ENCODE data around the gene PKP4.

The PKP4 gene

DNA sequence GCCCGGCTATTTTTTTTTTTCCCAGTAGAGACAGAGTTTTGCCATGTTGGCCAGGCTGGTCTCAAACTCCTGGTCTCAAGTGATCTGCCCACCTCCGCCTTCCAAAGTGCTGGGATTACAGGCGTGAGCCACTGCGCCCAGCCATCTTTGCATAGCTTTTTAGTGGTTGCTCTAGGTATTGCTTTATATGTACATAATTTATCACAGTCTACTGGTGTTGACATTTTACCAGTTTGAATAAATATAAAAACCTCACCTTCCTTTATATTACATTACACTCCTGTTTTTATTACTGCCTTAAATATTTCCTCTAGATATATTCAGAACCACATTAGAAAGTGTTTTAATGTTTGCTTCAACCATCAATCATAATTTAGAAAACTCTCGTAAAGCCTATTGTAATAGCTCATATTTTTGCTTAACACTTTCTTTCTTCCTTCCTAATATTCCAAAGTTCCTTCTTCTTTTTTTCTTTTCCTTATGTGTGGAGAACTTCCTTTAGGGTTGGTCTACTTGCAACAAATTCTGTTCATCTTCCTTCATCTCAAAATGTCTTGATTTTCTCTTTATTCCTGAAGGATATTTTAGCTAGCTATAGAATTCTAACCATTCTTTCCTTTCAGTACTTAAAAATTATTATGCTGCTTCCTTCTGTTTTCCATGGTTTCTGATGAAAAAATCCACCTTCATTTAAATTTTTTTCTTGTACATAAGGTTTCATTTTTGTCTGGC, 256.2 kb downstream of the PKP4 start:
- ChIA-PET CTCF (interaction anchor here (1.1 to 2.7 kb wide), 3 partner anchors 9 to 41 kb away, joined by 3 to 10 read pairs (median 4); no protein-coding TSS in a partner anchor), POLR2A (no interaction called here)
- no peak for DNase-seq (ENCODE audit: extremely low spot score)
- TF ChIP-seq, protein P1, sequence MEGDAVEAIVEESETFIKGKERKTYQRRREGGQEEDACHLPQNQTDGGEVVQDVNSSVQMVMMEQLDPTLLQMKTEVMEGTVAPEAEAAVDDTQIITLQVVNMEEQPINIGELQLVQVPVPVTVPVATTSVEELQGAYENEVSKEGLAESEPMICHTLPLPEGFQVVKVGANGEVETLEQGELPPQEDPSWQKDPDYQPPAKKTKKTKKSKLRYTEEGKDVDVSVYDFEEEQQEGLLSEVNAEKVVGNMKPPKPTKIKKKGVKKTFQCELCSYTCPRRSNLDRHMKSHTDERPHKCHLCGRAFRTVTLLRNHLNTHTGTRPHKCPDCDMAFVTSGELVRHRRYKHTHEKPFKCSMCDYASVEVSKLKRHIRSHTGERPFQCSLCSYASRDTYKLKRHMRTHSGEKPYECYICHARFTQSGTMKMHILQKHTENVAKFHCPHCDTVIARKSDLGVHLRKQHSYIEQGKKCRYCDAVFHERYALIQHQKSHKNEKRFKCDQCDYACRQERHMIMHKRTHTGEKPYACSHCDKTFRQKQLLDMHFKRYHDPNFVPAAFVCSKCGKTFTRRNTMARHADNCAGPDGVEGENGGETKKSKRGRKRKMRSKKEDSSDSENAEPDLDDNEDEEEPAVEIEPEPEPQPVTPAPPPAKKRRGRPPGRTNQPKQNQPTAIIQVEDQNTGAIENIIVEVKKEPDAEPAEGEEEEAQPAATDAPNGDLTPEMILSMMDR (IDR thresholded peaks at IDR 0.05; ENCODE audit: control extremely low read depth, extremely low read depth, low read depth, missing control alignments): no peak

- CTCF ChIA-PET: interaction anchor here (1.5 to 2.7 kb wide), 2 partner anchors 8 to 40 kb away, joined by 4 to 10 read pairs; no protein-coding TSS in a partner anchor
- POLR2A ChIA-PET: no interaction called here
- DNase-seq (ENCODE audit: extremely low spot score): no peak
- TF ChIP-seq, protein P1 (IDR thresholded peaks at IDR 0.05; ENCODE audit: control extremely low read depth, extremely low read depth, low read depth, missing control alignments): no peak
Measured at GRCh38 chr2:158713523-158714138, 256.9 kb downstream of the PKP4 start.

GRCh38 chr2:158714420-158714819, 257.7 kb downstream of the PKP4 start:
- CTCF ChIA-PET: no interaction called here
- no peak for DNase-seq (ENCODE audit: extremely low spot score)
- TF ChIP-seq, protein P1 (IDR thresholded peaks at IDR 0.05; ENCODE audit: control extremely low read depth, extremely low read depth, low read depth, missing control alignments): no peak
- POLR2A ChIA-PET: no interaction called here

DNA sequence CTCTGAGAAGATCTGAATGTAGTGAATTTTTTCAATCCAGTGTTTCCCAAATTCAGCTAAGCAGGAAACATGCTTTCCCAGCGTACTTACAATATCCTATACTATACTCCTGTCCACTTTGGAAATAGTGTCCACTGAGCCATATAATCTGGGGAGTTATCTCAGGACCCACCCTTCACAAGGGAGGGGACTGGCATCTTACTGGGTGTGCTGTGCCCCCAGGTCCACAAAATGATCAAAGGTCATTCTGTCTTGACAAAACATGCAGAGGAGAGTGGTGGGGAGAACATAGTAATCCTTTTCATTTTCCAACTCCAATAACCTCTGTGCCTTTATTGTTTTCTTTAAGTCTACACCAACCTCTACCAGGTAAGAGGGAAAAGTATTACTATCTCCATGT, 258.6 kb downstream of the PKP4 start:
- DNase-seq (ENCODE audit: extremely low spot score): no peak
- ChIA-PET CTCF (no interaction called here), POLR2A (no interaction called here)

GRCh38 chr2:158716121-158716791, 259.5 kb downstream of the PKP4 start:
- ChIA-PET CTCF (interaction anchor here (1.2 to 1.6 kb wide), 2 partner anchors 11 to 21 kb away, joined by 3 to 4 read pairs; no protein-coding TSS in a partner anchor), POLR2A (no interaction called here)
- TF ChIP-seq, protein P1 (IDR thresholded peaks at IDR 0.05; ENCODE audit: control extremely low read depth, extremely low read depth, low read depth, missing control alignments): no peak
- no peak for DNase-seq (ENCODE audit: extremely low spot score)

More for the DNA sequence above, 258.6 kb downstream of the PKP4 start:
- TF ChIP-seq, protein P1 (IDR thresholded peaks at IDR 0.05; ENCODE audit: control extremely low read depth, extremely low read depth, low read depth, missing control alignments): no peak

DNA sequence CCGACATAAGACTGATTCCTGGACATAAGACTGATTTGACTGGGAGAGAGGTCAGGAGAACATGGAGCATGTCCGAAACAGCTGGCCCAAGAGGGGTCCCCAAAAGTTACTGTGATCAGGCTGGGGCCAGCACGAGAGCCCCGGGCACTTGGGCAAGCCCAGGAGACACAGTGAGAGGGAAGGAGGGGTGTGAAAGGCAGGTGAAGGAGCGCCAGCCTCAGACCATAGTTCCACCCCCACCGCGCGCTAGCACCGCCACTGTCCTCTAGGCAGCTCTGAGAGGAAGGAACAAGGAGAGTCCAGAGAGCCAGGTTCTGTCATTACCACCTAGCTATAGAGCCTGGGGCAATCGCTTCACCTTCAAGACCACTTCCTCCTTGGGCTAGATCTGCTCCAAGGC, 260.2 kb downstream of the PKP4 start:
- TF ChIP-seq, protein P1 (IDR thresholded peaks at IDR 0.05; ENCODE audit: control extremely low read depth, extremely low read depth, low read depth, missing control alignments): no peak
- POLR2A ChIA-PET: no interaction called here
- DNase-seq (ENCODE audit: extremely low spot score): no peak
- CTCF ChIA-PET: interaction anchor here (1.2 to 1.6 kb wide), 2 partner anchors 10 to 22 kb away, joined by 3 to 4 read pairs; no protein-coding TSS in a partner anchor
